ENCODE measurements around the gene ADRA2B. TPM values are rescaled to one million over a fixed set of nuclear protein-coding genes. Genes with fewer than 3 reads are reported as not detected.

The ADRA2B gene
- total RNA-seq, 1 experiment from 2014 or later: 4.7 TPM

GRCh38 chr2:96131813-96132745, 15.7 kb upstream of the ADRA2B start:
- DNase-seq (ENCODE audit: low spot score) (no peak), ATAC-seq (no peak)
- TF ChIP-seq ATF2 (CRISPR knock-in tag; IDR thresholded peaks at IDR 0.05; ENCODE audit: borderline replicate concordance, low read depth) (no peak), PRDM15 (CRISPR knock-in tag; IDR thresholded peaks at IDR 0.05) (no peak), IRF1 (CRISPR knock-in tag; IDR thresholded peaks at IDR 0.05) (no peak), E2F4 (CRISPR knock-in tag; IDR thresholded peaks at IDR 0.05; ENCODE audit: borderline replicate concordance, low read depth) (no peak), JAZF1 (CRISPR knock-in tag; IDR thresholded peaks at IDR 0.05) (no peak)
- H3K36me3 Mint-ChIP-seq: no peaks in the 10 kb centered on the region
- no peaks in the 10 kb centered on the region for H3K9me3 Mint-ChIP-seq
- no peak overlapping the region for H3K4me3 Mint-ChIP-seq
- no peak overlapping the region for H3K27ac Mint-ChIP-seq
- ChIA-PET CTCF (interaction anchor here (1.6 to 2.5 kb wide), 2 partner anchors 15 kb away, joined by 7 to 10 read pairs; partner anchors contain the start of gene ADRA2B), POLR2A (no interaction called here)
- H3K4me1 Mint-ChIP-seq: no peaks in the 10 kb centered on the region
- H3K27me3 Mint-ChIP-seq (ENCODE audit: low read depth): no peaks in the 10 kb centered on the region

GRCh38 chr2:96131152-96131812, 14.9 kb upstream of the ADRA2B start:
- no peaks in the 10 kb centered on the region for H3K36me3 Mint-ChIP-seq
- ATAC-seq (no peak), DNase-seq (ENCODE audit: low spot score) (no peak)
- H3K4me1 Mint-ChIP-seq: no peaks in the 10 kb centered on the region
- H3K27ac Mint-ChIP-seq: no peak overlapping the region
- H3K27me3 Mint-ChIP-seq (ENCODE audit: low read depth): no peaks in the 10 kb centered on the region
- no peak overlapping the region for H3K4me3 Mint-ChIP-seq
- POLR2A ChIA-PET: no interaction called here
- H3K9me3 Mint-ChIP-seq: no peaks in the 10 kb centered on the region
- CTCF ChIA-PET: interaction anchor here (1.1 to 1.6 kb wide), 2 partner anchors 14 to 18 kb away, joined by 5 to 7 read pairs; no protein-coding TSS in a partner anchor
- TF ChIP-seq TEAD1 (CRISPR knock-in tag; IDR thresholded peaks at IDR 0.05): no peak
- TF ChIP-seq NFYB (CRISPR knock-in tag; conservative IDR thresholded peaks at IDR 0.05; ENCODE audit: low read depth): no peak
- no peak for TF ChIP-seq E2F1 (CRISPR knock-in tag; IDR thresholded peaks at IDR 0.05)
- no peak for TF ChIP-seq CBFB (CRISPR knock-in tag; IDR thresholded peaks at IDR 0.05; ENCODE audit: low read depth)
- no peak for TF ChIP-seq NFATC4 (CRISPR knock-in tag; IDR thresholded peaks at IDR 0.05)
- TF ChIP-seq ZNF281 (CRISPR knock-in tag; IDR thresholded peaks at IDR 0.05): no peak
- TF ChIP-seq HMGXB4 (CRISPR knock-in tag; IDR thresholded peaks at IDR 0.05): no peak
- no peak for TF ChIP-seq ZNF396 (CRISPR knock-in tag; IDR thresholded peaks at IDR 0.05; ENCODE audit: borderline replicate concordance)
- TF ChIP-seq E2F4 (CRISPR knock-in tag; IDR thresholded peaks at IDR 0.05; ENCODE audit: borderline replicate concordance, low read depth): no peak
- no peak for TF ChIP-seq MXD4 (CRISPR knock-in tag; IDR thresholded peaks at IDR 0.05; ENCODE audit: borderline replicate concordance)
- TF ChIP-seq FOXK1 (CRISPR knock-in tag; IDR thresholded peaks at IDR 0.05): no peak
- no peak for TF ChIP-seq NR1H2 (CRISPR knock-in tag; IDR thresholded peaks at IDR 0.05)

Measured in WTC11 (cell line).